HEK293T (cell line): Measurements from ENCODE around the gene EIF3L.

ENCODE experiments used
- ARNT ChIP-seq: fragments of 450-650 bp; IDR thresholded peaks from 2 replicates; pipeline ENCODE4 v1.6.1; 2017; ENCODE audit warnings: mild to moderate bottlenecking
- ELF4 ChIP-seq: fragments of 450-650 bp; IDR thresholded peaks from 2 replicates; pipeline ENCODE4 v1.6.1; 2017; ENCODE audit warnings: antibody characterized with exemption
- FOXA1 ChIP-seq: fragments of 450-650 bp; IDR thresholded peaks from 2 replicates; pipeline ENCODE4 v1.6.1; 2016; ENCODE audit warnings: mild to moderate bottlenecking
- FOXM1 ChIP-seq: fragments of 450-650 bp; IDR thresholded peaks from 2 replicates; pipeline ENCODE4 v1.6.1; 2017; ENCODE audit warnings: mild to moderate bottlenecking, borderline replicate concordance
- HDGF ChIP-seq: fragments of 450-650 bp; IDR thresholded peaks from 2 replicates; pipeline ENCODE4 v1.6.1; 2017; ENCODE audit warnings: antibody characterized with exemption, borderline replicate concordance
- SP1 ChIP-seq: fragments of 450-650 bp; IDR thresholded peaks from 2 replicates; pipeline ENCODE4 v1.6.1; 2017
- SUZ12 ChIP-seq: fragments of 450-650 bp; IDR thresholded peaks from 2 replicates; pipeline ENCODE4 v1.6.1; 2016; ENCODE audit warnings: mild to moderate bottlenecking

DNA sequence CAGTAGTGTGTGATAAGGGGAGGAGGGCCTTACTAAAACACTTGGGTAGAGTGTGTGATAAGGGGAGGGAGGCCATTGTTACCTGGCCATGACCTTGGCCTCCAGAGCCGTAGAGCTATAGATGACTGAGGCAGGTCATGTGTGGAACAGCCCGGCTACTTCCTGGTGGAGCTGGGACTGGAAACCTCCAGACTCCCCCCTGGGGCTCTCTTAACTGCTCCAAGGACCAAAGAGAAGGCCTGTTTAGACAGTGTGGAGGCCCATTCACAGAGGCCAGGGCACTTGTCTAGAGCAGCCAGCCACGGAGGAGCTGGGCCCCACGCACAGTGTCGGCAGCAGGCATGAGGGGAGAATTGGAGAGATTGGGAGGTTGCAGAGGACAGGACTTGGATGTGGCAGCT is 44.4 kb downstream of the EIF3L start:
- TF ChIP-seq ELF4 (no peak), FOXM1 (no peak), SUZ12 (no peak), FOXA1 (no peak), ARNT (no peak), SP1 (no peak), HDGF (no peak)
